Lower lobe of right lung (tissue), 2 donors: ENCODE results near the gene TNNT3. TPM values are rescaled to one million over a fixed set of nuclear protein-coding genes. Genes with fewer than 3 reads are reported as not detected.

Experiments used
- ATAC-seq, 2 donors: fragments of 200-7000 bp; cut with Tn5 transposase; one replicate each; pipeline ENCODE4 v1.9.1; 2020 to 2022; ENCODE audit warnings: mild to moderate bottlenecking in 2 of 2, moderate library complexity in 2 of 2
- DNase-seq: peaks from one replicate; pipeline ENCODE4 v3.0.0-alpha.2; 2020
- H3K27ac ChIP-seq: fragments of 200-600 bp; one replicate; pipeline ENCODE4 v1.8.0; 2022
- H3K27me3 ChIP-seq: fragments of 200-600 bp; one replicate; pipeline ENCODE4 v1.8.0; 2022; ENCODE audit warnings: low read depth
- H3K36me3 ChIP-seq: fragments of 200-600 bp; one replicate; pipeline ENCODE4 v1.8.0; 2022; ENCODE audit warnings: mild to moderate bottlenecking
- H3K4me1 ChIP-seq: fragments of 200-600 bp; one replicate; pipeline ENCODE4 v1.8.0; 2022
- H3K4me3 ChIP-seq: fragments of 200-600 bp; one replicate; pipeline ENCODE4 v1.8.0; 2022; ENCODE audit warnings: mild to moderate bottlenecking
- H3K9me3 ChIP-seq: fragments of 200-600 bp; one replicate; pipeline ENCODE4 v1.8.0; 2022
- CTCF ChIP-seq: fragments of 200-600 bp; IDR thresholded peaks from one replicate; pipeline ENCODE4 v1.8.0; 2022; ENCODE audit warnings: antibody characterized with exemption, mild to moderate bottlenecking
- intact Hi-C: fragments of 100-400 bp; cut with DNase I; formaldehyde crosslinking; loops from one replicate; pipeline ENCODE4 v1.11.0; 2022
- total RNA-seq: library from RNA; stranded (reverse); fragmentation: NEBNext Ultra II Directional; extraction: Animal tissue kit (Norgen Biotek cat#: 25700); gene quantifications from one replicate; pipeline ENCODE4 v1.2.1, GENCODE V29; 2021
- donor health status: DM: no; HTN: yes; CAD: no; lungs with severe emphysema.

Gene TNNT3
- total RNA-seq, 1 donor from 2014 or later, result 4.7 TPM

- H3K4me1 ChIP-seq, result peaks cover 32% of the 10 kb centered on the region
- TF ChIP-seq CTCF, result no peak
- H3K27me3 ChIP-seq, result no peaks in the 10 kb centered on the region
- peak in 1 of 2 donors; percentile 2 for ATAC-seq
- no peak for DNase-seq
- H3K36me3 ChIP-seq, result peaks cover 12% of the 10 kb centered on the region
- no peak overlapping the region for H3K4me3 ChIP-seq
- intact Hi-C loops, result loop anchor here (5.0 kb wide), 1 partner anchor 271 kb away; no protein-coding TSS in a partner anchor
- no peaks in the 10 kb centered on the region for H3K9me3 ChIP-seq
- H3K27ac ChIP-seq, result peak overlapping the region; percentile 49
Observed at GRCh38 chr11:1880746-1881441, 38.6 kb upstream of the TNNT3 start.

GRCh38 chr11:1881442-1882264 lies 37.9 kb upstream of the TNNT3 start:
- Histone ChIP-seq H3K36me3 (peaks cover 16% of the 10 kb centered on the region), H3K4me1 (peaks cover 25% of the 10 kb centered on the region), H3K9me3 (no peaks in the 10 kb centered on the region), H3K27me3 (no peaks in the 10 kb centered on the region), H3K4me3 (no peak overlapping the region), H3K27ac (no peak overlapping the region)
- ATAC-seq (peak; percentile 5 to 27), DNase-seq (no peak)
- no peak for TF ChIP-seq CTCF
- intact Hi-C loops, result loop anchor here (5.0 kb wide), 1 partner anchor 271 kb away; no protein-coding TSS in a partner anchor

DNA sequence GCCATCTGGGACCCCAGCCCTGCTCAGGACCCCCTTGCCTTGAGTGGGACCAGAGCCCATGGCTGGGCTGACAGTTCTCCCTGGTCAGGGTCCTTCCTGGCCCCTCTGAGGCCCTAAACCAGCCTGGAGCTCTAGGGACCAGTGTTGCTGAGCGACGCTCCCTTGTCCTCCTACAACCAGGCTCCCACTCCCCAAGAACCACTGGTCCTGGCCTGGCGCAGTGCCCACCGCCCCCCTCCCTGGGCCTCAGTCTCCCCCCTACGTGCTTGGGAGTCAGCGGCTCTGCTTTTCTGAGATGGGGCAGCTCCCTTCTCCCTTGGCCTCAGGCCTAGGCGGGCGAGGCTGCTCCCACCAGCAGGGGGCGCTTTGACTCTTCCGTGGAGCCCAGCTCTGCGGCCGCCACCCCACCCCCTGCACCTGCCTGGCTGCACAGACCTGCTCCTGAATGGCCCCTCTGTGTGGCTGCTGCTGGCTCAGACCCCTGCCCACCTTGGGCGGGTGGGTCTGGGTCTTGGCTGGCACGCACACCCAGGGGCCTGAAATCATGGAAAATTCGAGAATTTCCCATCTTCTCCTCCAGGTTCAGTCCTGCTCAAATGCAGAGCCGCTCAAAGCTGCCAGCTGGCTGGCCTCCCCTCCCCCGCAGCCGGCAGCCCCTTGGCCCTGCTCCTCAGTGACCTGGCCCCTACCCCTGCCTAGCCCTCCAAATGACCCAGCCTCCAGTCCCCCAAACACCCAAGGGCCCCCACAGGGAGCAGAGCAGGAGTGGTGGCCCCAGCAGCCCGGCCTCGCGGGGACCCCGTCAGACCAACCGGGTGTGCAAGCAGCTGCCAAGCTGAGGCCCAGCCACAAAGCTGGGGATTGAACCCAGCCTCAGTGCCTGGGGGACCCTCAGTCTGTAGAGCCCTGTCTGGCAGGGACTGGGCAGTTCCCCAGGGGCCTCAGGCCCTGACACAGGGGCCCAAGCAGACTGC lies 37.0 kb upstream of the TNNT3 start:
- H3K27me3 ChIP-seq, result no peaks in the 10 kb centered on the region
- no peak overlapping the region for H3K4me3 ChIP-seq
- DNase-seq (peak; percentile 88), ATAC-seq (peak; percentile 86 to 89)
- peaks cover 19% of the 10 kb centered on the region for H3K4me1 ChIP-seq
- peak; percentile 91 for TF ChIP-seq CTCF
- intact Hi-C loops, result loop anchor here (5.0 kb wide), 1 partner anchor 270 kb away; no protein-coding TSS in a partner anchor
- H3K27ac ChIP-seq, result no peak overlapping the region
- H3K36me3 ChIP-seq, result peaks cover 24% of the 10 kb centered on the region
- H3K9me3 ChIP-seq, result no peaks in the 10 kb centered on the region

- Histone ChIP-seq H3K4me1 (peaks cover 17% of the 10 kb centered on the region), H3K4me3 (no peak overlapping the region), H3K27ac (no peak overlapping the region), H3K9me3 (no peaks in the 10 kb centered on the region), H3K36me3 (peaks cover 30% of the 10 kb centered on the region), H3K27me3 (no peaks in the 10 kb centered on the region)
- intact Hi-C loops, result loop anchor here (5.0 kb wide), 1 partner anchor 269 kb away; no protein-coding TSS in a partner anchor
- TF ChIP-seq CTCF, result no peak
- ATAC-seq (no peak), DNase-seq (no peak)
Observed at GRCh38 chr11:1883346-1884302, 35.9 kb upstream of the TNNT3 start.
